LNCAP (cell line): ENCODE measurements around the gene EEFSEC.

Experiments
- CTCF ChIP-seq: fragments of 450-650 bp; IDR thresholded peaks from 2 replicates; pipeline ENCODE4 v1.5.1; 2017; ENCODE audit warnings: mild to moderate bottlenecking

Gene EEFSEC

GRCh38 chr3:128456776-128457715, 303.8 kb downstream of the EEFSEC start:
- TF ChIP-seq CTCF: no peak

- TF ChIP-seq CTCF: no peak
Measured at GRCh38 chr3:128457937-128458336, 304.7 kb downstream of the EEFSEC start.
